AG20443 (cell line): ENCODE measurements around the gene LIN7A.
A peak's percentile ranks its signal among the peaks of the same experiment; 100 is the strongest.

Experiments used
- DNase-seq: peaks from one replicate; pipeline ENCODE4 v3.0.0; 2012; ENCODE audit warnings: low spot score, mixed read lengths

Gene LIN7A

GRCh38 chr12:80860206-80860605 is 77.5 kb downstream of the LIN7A start:
- no peak for DNase-seq

DNA sequence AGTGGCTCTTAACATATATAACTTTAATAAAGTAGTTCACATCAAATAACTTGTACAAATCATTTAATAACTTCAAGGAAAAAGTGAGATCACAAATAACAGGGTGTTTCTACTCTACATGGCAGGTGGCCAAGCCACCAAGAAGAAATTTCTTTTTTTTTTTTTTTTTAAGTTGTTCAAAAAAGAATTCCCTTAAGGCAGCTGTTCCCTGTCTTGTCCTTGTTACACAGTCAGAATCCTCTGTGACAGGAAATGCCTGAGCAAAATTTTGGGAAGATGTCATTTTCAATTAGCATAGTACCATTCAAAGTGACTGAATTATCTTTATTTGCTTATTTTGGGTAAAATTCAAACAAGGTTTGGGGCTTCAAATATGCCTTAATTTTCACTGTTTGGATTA is 79.4 kb downstream of the LIN7A start:
- no peak for DNase-seq

DNA sequence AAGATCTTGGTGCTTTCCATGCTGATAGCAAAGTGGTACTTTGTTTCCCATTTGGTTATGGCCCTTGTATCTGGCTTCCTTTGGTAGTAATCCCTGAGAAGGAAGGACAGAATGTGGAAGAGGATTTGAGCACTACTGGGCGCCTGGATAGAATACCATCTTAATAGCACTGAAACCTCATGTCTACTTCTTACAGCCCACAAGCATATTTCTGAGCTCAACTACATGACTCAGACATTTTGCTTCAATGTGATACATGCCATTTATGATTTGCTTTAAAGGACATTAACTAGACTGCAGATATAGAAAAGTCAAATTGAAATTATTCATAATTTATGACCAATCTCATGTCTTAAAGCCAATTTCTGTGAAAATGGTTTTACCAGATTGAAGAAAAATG is 80.4 kb downstream of the LIN7A start:
- peak; percentile 27 for DNase-seq

GRCh38 chr12:80849337-80849736 is 88.4 kb downstream of the LIN7A start:
- no peak for DNase-seq

DNA sequence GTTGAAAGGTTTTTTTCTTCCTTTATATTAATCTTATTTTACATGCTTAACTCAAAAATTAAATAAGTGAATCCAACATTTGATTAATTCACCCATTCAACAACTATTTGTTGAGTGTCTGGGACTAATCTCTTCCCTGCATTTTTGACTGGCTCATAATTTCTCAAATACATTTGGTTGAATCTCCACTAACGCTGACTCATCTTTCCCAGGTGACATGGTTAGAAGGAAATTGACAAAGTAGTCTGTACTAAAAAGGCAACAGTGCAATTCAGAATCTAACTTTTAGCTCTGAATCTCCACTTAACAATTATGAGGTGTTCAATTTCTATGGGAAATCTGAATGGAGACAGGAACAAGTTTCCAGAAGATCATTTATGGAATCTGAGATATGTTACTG is 88.9 kb downstream of the LIN7A start:
- DNase-seq = no peak

DNA sequence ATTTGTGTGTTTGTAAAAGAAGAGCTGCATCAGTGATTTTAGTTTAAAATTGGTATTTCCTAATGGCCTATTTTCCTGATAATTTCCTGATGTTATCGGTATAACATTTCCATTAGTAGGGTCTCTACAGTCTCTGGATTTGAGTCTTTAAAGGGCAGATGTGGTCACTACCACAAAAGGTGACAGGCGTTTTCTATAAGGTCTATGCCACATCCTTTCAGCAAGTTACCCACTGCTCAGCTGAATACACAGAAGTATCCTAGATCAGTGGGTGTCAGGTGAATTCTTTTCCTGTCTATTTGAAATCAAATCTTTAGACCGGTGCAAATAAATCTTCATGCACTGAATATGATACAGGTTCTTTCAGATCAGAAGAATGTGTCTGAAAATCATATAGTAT is 90.2 kb downstream of the LIN7A start:
- DNase-seq = no peak

DNA sequence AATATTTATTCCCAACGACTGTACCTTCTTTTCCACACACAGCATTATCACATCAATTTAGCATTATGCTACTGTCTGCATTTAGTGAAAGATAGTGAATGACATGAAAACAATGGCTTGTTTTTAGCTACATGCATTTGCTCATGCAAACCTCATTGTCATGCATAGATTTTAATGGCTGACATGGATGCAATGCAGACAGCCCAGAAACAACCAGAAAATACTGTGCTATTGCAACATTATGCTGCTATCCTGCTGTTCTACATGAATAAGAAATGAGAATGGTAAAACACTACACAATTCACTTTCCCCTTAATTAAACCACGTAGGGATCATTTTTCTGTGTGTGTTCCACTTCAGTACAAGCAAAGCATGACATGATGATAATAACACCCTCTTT is 90.8 kb downstream of the LIN7A start:
- no peak for DNase-seq

GRCh38 chr12:80845639-80846038 is 92.1 kb downstream of the LIN7A start:
- DNase-seq = no peak

- DNase-seq = no peak
These were observed 93.8 kb downstream of the LIN7A start for GRCh38 chr12:80843969-80844368.

DNA sequence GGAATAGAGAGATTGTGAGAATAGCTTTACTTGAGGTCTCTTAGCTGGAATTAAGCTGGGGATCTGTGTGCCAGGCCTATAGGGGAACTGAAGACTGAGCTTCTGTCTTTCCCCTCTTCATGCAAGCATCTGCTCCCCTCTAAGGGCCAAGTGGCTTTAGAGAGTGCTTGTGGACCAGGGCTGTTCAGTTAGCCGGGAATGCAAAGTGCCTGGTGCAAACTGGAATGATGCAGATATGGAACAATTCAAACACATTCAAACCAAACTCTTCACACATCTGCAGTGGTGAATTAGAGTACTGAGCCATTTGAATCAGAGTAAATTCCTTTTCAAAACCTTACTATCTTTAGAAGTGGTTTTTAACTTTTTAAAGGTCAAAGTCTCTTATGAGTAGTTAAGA is 99.0 kb downstream of the LIN7A start:
- DNase-seq = peak; percentile 18

GRCh38 chr12:80838024-80838658 is 99.6 kb downstream of the LIN7A start:
- no peak for DNase-seq

DNA sequence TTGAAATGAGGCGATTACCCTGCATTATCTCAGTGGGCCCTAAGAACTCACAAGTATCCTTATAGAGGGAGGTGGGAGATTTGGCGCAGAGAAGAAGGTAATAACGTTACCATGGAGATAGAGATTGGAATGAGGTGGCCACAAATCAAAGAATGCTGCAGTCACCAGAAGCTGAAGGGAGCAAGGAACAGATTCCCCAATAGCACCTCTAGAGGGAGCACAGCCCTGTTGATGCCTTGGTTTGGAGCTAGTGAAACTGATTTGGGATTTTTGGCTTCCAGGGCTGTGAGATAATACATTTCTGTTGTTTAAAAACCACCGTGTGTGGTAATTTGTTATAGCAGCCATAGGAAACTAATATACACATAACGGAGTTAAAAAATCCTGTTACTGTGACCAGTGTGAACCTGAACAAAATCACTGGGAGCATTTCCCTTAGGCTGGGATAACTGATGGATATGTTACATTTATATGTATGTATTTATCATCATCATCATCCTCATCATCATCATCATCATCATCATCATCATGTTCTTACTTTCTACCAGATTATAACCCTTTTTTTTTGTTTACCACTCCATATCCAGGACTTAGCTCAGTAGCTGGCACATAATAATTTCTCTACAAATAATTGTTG is 100.3 kb downstream of the LIN7A start:
- peak; percentile 72 for DNase-seq

GRCh38 chr12:80834724-80835123 is 103.0 kb downstream of the LIN7A start:
- DNase-seq = no peak

GRCh38 chr12:80830533-80831088 is 107.1 kb downstream of the LIN7A start:
- no peak for DNase-seq

- peak; percentile 49 for DNase-seq
These were observed 108.0 kb downstream of the LIN7A start for GRCh38 chr12:80829767-80830166.

DNA sequence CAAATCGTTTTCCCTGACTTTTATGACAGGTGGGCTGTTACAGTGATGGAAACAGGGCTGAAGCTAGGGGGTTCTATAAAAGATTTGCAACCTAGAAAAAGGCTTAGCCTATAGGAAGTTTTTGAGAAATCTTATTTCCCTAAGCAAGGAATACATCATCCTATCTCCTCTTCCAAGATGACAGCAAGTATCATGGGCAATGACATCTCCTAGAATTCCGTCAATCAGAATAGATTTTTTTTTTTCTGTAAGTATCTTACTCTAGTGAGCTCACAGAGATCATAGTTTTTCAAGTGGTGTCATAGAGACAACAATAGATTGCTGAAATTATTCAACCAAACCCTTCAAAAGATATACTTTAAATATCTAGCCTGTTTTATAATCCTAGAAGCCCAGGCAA is 112.2 kb downstream of the LIN7A start:
- no peak for DNase-seq

DNA sequence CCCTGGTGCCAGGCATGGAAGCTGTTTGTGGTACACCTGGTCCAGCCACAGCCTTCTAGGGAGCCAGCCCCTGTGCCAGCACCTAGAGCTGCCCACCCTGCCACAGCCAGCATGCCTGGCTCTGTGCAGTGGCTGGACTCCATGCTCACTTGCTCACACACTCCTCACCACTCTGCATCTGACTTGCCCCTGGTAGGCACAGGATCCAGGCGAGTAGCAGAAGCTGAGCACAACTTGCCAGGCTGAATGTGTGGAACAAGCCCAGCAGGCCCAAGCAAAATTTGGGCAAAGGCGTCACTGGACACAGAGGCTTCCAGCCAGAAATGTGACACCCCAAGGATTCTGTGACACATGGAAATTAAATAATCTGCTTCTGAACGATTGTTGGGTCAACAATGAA is 114.3 kb downstream of the LIN7A start:
- DNase-seq = no peak

- DNase-seq = no peak
These were observed 116.2 kb downstream of the LIN7A start for GRCh38 chr12:80821513-80822000.

DNA sequence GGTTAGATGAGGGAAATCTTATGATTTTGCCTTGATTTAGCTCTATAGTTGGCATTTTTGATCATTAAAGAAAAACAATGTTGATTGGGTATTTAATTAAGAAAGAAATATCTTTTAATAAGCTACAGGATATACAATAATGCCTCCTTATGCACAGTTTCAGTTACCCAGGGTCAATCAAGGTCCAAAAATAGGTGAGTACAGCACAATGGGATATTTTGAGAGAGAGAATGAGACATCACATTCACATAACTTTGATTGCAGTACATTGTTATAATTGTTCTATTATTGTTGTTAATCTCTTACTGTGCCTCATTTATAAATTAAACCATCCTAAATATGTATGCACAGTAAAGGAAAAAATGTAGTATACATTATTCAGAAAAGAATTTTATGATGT is 118.9 kb downstream of the LIN7A start:
- no peak for DNase-seq

DNA sequence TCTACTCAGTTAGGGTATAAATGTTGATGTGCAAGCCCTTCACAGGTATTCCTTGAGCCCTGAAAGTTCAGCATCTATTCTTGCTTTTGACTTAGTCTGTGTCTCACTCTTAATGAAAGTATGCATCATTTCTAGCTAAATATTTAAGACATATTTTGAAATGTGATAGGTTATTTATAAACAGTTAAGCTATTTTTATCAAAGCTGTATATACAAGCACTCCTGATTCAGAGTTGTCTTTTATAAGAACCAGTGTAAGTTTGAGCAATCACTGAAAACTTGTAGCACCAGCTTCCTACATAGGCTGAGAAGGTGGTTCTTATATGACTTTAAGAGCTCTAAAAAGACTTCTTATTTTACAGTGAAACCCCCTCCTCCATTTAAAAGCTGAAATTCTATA is 122.4 kb downstream of the LIN7A start:
- DNase-seq = no peak

- DNase-seq = no peak
These were observed 123.3 kb downstream of the LIN7A start for GRCh38 chr12:80814453-80814852.

DNA sequence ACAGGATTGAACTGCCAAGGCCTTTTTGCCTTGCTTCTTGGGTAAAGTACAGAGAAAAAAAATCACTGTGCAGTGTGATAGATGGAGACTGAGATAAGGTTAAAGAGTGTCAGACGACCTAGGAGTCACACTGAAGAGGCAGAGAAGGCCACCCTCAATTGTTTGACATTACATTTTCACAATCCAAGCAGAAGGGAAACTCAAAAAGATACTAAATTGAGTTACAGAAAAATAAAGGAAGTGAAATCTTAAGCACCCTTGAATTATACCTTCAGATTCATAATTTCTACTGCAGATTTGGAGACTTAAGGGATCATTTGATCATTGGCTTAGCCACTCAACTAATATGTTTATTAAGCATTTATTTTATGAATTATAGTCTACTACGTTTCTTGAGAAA is 123.9 kb downstream of the LIN7A start:
- DNase-seq = no peak

GRCh38 chr12:80811957-80812708 is 125.6 kb downstream of the LIN7A start:
- no peak for DNase-seq
